GM19395 (cell line): ENCODE results near the gene EAF1.
"Not testable (repeated sequence)": the region's sequence is repeated elsewhere in the genome, so short reads cannot be mapped to it uniquely, and the experiment has no call there.

Experiments
- ATAC-seq: cut with Tn5 transposase; IDR thresholded peaks from one replicate; pipeline ENCODE4 v1.9.1; 2021; ENCODE audit warnings: mild to moderate bottlenecking, moderate library complexity; ENCODE audit not compliant: unreplicated experiment

The EAF1 gene

DNA sequence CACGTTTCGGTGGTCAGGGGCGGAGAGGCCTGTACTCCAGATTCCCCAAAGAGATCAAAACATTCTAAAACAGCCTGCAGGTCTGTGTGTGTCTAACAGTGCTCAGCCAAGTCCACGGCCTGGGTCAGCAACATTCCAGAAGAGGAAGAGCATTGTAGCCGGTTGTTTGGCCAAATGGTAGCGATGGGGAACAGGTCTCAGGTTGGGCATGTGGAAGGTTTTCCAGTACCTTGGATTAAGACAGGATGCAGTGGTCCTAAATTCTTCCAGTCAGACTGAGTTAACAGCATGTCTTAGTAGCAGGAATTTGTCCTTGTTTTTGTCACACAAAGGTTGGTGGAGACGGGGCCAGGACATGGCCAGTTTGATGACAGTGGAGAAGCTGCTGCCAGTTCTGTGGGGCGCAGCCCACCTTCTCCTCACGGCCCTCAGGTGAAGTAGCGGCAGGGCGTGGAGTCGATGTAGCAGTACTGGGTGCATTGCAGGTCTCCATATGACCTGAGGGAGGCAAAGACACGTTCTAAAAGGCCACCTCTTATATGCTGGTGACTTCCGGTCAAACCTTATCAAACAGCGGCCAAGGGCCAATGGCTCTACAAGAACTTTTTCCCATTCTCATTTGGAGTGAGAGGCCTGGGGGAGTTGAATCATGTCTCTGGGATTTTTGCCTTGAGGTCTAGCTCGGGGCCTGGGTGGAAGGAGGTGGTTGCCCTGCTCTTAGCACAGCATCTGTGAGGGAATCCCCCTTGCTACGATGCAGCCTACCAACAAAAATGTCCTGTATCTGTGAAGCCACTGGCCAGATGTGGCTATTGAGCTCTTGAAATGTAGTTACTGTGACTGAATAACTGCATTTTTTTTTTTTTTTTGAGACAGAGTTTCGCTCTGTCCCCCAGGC lies 24.1 kb downstream of the EAF1 start:
- ATAC-seq: no peak

DNA sequence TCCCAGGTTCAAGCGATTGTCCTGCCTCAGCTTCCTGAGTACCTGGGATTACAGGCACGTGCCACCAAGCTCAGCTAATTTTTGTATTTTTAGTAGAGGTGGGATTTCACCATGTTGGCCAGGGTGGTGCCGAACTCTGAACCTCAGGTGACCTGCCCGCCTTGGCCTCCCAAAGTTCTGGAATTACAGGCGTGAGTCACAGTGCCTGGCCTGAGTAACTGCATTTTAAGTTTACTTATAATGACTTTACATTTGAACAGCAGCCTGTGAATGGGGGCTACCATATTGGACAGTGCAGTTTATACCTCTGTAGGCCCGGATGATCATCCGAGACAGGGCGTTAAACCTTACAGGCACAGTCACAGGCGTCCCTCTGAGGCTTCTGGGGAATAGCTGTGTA lies 24.8 kb downstream of the EAF1 start:
- no peak for ATAC-seq

DNA sequence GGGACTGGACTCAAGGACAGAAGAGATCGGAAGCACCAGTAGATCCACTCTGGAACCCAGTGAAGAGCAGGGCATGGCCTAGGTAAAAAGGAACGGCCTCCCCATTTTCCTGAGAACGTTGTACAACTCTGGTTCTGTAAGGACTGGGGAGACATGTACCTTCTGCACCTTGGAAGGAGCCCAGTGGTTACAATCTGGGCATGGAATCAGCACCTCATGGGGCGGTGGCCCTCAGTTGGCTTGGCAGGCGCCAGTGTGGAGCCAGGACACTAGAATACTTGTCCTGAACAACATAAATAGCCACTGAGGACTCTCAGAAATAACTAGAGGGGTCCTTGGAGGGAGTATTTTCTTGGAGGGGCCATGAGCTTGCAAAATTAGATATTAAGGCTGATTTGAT lies 25.6 kb downstream of the EAF1 start:
- ATAC-seq: no peak

DNA sequence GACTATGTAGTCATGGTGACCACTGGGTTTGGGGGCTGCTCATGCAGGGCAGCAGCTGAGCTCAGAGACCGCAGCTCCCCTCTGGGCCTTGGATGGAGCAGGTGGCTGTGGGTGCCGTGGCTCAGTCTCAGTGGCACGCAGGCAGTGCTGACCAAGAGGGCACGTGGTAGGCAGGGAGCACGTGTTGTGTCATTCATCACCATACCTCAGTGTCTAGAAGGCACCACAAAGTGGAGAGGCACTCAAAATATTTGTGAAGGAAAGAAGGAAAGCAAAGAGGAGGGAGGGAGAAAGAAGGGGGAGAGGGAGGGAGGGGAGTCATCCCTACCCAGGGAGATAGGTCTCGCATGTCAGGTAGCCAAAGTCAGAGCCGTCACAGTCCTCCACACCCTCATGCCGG lies 26.1 kb downstream of the EAF1 start:
- ATAC-seq: no peak

DNA sequence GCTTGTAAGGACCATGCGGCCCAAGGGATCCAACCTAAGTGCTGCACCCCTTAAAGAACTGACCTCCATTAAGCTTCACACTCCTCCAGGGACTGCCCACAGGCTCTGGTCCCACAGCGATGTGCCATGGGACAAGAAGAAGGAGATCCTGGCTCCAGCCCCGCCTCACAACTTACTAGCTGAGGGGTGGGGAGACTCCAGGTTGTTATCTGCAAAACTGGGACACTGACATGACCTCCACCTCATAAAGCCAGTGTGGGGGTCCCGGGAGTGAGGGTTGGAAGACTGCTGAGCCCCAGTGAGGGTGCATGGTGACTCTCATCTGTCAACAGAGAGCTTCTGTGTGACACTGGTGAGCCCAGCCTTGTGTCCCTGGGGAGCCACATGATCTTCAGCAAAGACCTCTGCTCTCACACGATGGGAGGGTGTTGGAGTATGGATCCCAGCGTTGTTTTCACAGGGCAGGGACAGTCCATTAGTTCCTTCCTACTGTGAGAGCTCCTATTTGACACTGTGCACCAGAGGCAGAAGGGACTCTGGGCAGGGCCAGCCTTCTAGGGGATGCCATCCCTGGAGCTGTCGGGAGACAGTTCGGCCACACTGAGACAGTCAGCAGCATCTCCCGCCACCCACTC lies 26.7 kb downstream of the EAF1 start:
- ATAC-seq: no peak

DNA sequence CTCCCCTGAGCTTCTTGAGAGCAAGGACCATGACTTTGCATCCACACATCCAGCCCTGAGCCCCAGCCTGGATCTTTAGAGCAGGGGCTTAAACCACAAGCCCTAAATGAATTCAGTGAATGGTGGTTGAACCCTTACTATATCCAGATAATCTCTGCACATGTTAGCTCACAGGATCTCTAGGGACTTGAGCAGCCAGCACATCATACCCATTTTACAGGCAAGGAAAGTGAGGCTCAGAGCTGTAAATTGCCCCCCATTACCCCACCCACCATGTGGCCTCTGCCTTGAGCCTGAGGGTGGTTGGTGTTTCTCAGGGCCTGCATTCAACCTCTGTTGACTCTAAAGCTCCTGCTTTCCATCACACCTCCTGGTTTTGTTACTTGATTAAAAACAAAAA lies 27.6 kb downstream of the EAF1 start:
- no peak for ATAC-seq

DNA sequence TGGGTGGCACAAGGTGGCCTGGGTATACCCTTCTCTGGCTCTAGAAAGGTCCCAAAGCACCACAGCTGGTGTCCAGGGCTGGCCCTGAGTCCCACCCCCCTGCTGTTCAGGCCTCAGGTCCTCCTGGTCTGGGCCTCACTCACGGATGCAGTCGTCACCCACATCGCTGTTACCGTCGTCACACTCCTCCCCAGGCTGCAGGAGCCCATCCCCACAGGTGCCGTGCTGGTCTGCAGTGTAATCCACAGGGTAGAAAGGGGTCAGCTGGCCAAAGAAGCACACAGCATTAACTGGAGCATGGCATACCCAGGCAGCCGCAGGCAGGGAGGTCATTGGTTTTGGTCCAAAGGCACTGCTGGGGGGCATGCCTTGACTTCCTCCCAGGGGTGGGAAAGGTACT lies 28.4 kb downstream of the EAF1 start:
- ATAC-seq: no peak

DNA sequence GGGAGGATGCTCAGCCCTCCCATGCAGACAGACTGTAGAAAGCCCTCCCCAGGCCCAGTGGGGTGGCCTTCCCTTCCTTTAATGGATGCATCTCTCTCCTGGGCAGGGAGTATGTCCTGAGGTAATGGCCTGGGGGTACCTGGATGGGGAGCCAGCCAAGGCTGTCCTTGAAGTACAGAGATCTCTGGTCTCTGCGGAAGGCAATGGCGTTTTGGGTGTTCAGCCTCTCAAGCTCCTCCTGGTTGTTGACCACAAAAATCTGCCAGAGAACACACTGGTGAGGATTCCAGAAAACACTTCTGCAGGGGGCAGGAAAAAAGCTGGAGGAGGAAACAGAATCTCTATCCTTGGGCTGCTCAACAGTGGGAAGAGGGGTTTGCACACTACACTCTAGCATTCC lies 28.9 kb downstream of the EAF1 start:
- ATAC-seq: no peak

DNA sequence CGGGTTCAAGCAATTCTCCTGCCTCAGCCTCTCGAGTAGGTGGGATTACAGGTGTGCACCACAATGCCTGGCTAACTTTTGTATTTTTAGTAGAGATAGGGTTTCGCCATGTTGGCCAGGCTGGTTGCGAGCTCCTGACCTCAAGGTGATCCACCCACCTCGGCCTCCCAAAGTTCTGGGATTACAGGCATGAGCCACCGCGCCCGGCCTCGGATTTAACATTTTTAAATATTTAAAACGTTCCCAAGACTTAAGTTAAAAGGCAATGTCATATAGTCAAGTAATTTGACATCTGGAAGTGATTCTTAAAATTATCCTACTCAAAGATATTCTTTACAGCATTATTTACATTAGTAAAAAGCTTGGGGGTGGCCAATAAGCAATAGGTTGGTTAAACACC lies 29.5 kb downstream of the EAF1 start:
- not testable (repeated sequence) for ATAC-seq

DNA sequence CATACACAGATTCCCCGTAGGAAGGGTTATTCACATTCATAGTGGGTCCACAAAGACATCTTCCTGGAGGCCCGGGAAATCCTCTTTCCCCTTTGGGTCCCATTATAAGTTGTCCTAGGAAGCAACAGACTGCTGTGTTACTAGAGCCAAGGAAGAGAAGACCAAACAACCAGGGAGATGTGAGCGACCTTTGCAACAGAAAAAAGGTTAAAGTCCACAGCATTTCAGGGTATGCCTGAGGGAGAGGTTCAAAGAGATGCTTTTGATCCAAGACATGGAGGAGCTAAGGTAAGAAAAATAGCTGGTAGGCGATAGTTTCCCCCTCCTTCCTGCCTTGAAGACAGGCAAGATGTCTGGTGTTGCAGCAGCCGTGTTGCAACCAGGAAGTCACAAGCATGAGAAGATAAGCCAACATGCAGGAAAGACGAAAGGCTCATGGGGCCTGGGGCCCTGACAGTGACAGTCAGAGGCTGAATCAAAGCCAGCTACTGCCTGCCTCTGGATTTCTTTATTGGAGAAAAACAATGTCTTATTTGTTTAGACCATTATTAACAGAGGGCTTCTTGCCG lies 30.9 kb downstream of the EAF1 start:
- no peak for ATAC-seq

DNA sequence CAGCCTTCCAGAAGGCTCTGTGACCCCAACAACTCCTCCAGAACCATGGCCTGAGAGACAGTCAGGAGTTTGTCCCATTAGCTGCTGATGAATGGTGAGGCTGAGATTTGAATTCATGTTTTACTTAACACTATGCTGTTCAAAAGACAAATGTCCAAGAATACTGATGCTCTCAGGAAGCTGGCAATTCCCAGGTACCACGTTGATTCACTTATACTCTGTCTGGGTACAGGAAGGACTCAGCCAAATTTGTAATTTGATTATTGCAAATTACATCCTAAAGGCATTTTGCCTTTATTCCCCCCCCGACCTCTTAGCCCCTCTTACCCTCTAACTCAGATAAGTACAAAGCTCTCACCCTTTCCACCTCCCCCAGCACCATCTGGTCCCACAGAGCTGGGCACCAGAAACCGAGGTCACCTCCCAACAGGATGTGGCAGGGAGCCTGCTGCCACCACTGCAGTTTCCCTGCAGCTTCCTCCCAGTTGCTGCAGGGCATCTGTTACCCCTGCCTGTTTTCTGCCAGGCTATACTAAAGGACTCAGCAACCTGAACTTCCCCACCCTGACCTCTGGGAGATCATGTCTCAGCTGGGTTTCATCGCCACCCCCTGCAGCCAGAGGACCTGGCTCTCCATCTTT lies 33.6 kb downstream of the EAF1 start:
- no peak for ATAC-seq

DNA sequence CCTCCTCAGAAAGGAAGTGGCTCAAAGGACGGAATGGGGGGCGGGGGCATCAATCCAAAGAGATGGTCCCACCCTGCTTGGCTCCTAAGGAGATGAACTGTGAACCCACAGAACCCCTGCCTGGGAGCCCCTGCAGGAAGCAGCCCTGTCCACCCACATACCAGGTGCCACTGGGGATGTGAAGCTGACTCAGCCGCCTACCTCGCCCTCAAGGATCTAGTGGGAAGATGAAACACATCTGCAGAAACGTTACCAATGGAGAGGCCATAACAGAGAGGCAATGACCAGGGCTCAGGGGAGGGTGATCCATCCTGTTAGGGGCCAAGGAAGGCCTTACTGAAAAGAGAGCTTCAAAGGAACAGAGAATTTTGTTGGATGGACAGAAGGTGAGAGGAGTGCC lies 35.1 kb downstream of the EAF1 start:
- ATAC-seq: no peak

DNA sequence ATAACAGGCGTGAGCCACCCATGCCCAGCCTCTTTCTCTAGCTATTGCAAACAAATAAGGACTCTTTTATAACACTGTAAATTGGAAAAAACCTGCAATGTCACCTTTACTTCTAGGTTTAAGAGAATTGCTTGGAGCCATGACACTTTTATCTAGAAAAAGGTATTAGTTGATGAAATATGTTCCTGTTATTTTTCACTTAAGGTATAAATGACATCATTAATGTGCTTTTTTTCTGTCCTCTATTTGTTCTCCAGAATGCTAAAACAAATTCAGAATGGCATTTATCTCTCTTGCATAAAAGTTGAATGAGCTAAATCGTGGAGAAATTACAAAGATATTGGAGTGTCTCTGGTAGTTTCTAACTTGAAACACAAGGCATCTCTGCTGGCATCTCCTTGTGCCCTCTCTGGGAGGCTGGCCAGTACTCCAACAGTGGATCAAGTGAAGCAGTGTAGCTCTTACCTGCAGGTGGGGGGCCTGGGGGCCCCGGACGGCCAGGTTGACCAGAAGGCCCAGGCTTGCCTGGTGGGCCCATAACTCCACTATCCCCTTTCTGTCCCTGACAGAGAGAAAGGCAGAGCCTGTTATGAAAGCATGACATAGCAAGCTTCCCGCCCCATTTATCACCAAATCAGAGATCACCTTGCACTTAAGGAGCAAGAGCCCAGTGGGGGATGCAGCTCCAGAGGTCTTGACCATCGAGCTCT lies 38.6 kb downstream of the EAF1 start:
- ATAC-seq: no peak

DNA sequence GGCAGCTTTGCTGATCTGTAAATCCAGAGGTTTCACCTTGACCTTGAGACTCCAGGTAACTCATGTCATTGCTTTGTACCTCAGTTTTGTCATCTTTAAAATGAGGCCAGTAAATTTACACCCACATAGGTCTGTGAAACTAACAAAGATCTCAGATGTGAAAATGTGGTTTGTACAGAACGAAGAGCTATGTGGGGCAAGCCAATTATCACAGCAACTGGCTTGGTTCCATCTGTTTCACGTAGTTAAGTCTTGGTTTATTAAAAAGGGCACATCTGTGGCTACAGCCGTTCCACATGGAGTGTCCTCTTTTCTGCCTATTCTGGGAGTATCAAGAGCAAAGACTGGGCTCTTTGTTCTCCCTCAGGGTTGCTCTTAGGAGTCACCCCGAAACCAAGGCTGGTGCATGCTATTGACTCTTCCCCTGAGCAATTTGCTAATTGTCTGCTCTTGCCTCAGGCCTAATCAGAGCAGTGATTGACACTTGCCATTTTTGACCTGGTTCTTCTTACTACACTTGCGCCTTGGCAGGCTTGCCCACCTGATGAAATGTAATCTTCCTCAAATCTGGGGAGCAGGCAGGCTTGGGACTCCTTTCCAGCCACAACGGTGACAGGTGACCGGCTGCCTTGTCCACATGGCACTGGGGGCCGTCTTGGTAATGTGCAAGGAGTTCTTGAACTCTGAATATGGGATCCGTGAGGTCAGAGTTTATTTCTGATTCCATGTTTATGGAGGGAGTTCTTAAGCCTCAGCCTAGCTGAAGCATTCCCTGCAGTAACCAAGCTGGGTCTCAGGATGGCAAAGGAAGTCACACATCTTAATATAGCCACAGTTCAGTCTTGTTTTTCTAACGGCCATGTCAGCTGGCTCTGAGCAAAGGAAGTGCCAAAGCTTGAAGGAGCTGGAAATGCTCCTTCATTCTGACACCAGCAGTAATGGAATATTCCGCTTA lies 40.1 kb downstream of the EAF1 start:
- no peak for ATAC-seq

DNA sequence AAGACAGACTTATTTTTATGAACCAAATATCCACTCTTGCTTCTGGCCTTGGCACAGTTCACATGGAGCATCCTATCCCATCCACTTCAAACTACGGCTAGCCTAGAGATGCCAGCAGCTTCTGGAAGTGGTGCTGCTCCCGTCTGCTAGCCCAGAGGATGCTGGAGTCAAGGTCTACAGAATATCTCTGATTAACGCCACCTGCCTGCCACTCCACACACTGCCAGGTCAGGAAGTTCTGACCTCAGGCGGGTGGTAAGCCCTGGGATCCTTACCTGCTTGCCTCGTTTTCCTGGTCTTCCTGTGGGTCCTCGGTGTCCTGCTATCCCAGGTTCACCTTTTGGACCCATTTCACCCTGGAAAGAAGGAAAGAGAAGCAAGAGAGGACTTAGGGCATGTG lies 42.9 kb downstream of the EAF1 start:
- ATAC-seq: no peak

DNA sequence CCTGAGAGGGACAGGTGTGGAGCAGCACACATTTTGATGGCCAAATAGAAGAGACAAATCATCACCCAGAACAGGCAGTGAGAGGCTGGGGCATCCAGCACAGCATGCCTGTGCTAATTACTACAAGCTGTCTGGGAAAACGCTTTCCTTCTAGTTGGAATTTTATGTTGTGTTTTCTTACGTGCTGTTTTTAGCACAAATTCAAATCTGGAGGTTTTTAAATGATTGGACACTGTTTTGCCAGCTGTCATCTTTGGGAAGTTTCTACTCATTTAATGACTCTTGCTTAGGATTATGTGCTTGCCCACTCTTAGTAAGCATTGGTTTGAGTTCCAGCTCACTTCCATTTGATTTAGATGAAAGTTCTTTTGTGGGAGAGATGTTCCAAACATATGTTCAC lies 43.5 kb downstream of the EAF1 start:
- no peak for ATAC-seq

DNA sequence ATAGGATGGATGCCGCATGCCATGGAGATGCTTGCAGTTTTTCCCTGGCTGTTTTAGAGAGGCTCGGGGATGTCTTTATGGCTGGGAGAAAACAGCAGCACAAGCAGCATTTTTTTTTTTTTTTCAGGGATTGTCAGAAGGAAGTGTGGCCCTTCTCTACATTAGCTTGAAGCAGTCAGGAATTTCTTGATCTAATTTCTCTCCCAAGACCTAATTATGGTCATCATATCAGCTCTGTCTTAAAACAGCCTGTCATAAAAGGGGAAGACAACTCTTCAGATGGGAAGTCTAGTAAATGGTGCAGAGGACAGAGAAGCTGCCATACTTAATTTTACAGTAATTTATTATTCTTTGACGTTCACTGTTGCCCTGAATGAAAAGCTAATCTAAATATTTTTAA lies 44.5 kb downstream of the EAF1 start:
- no peak for ATAC-seq

DNA sequence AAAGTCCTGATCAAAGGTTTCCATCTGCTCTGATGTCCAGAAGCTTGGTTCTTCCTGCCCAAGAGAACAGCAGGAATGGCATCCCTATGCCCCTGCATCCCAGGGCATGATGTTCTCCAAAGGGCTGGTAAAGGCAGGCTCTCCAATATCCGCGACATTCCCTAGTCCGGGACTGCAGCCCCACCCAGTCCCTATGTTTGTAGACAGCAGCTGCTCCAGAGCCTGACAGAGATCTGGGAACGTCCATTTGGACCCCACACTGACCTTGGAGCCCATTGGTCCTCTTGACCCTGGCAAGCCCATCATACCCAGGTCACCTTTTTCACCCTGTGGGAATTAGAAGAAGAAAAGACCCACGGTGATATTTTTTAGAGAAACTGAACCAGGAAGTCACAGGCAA lies 47.8 kb downstream of the EAF1 start:
- ATAC-seq: no peak

DNA sequence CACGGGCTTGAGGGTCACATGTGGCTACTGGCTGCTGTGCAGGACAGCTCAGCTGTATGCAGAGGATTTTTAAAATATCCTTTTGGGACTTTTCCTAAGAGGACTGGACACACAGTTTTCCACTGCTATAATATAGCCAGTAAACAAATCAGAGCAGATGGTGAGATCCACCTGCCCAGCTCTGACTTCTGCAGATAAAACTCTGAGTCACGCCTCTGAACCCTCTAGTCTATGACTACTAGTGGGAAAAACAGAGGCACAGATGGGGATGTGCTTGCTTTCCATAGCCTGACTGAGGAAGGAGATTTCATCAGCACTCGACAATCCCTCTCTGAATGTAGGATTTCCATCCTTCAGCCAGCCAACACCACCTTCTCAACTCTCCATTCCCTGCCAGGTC lies 49.0 kb downstream of the EAF1 start:
- no peak for ATAC-seq
